ENCODE results near the gene ZIC4.

The ZIC4 gene

GRCh38 chr3:147406028-147406931, at the start of gene ZIC4:
TSS of gene ZIC4 (minus strand) at chr3:147406543. CDS start at chr3:147402797, 3,746 bp downstream.
- DNase-seq = no peak

DNA sequence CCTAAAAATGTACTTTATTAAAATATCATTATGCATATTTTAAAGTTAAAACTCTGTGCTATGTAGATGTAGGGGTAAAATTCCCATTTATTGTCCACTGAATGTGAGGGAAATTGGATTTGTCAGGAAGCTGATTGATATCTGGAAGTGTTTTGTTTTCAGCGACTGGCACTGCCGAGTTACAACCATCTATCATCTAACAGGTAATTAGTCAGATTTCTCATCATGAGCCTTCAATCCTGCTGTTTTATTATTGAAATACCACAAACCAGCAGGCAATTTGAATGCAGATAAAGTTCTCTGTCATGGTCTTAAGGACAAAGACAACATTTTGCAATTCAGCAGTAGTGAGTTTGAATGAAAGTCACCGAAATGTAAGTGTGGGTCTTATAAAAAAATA, 43.3 kb upstream of the ZIC4 start:
- no peak for DNase-seq

DNA sequence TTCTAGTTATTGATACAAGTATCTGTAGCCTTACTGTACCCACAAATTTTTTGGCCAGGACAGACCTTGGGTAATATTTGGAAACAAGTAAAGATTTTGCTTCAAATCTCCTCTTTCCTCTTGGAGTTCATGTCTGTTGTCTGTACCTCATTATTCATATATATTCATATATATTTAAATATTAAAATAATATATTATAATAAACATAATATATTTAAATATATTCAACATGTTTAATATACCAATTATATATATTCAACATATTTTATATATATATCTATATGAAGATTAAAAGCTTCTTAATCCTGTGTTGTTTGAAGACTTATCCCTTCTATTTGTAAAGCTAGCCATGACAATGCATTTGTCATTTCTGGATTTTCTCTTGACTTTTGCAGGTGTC, 40.9 kb upstream of the ZIC4 start:
- DNase-seq = no peak

DNA sequence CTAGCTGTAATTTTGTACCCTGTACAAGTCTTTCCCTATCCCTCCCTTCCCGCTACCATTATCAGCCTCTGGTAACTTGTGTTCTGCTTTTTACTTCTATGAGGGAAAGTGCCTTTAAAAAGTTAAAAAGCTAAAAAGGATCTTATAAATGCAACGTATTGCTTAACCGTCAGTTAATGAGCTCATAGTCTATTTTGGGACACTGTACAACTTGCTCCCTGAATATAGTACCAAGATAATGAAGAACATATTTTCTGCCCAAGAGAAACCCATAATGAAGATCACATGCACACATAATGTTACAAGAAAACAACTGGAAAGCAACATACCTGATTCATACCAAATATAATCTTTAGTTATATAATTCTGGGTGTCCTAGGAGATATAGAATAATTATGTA, 25.4 kb upstream of the ZIC4 start:
- DNase-seq = no peak

GRCh38 chr3:147428754-147429153, 22.4 kb upstream of the ZIC4 start:
- no peak for DNase-seq

DNA sequence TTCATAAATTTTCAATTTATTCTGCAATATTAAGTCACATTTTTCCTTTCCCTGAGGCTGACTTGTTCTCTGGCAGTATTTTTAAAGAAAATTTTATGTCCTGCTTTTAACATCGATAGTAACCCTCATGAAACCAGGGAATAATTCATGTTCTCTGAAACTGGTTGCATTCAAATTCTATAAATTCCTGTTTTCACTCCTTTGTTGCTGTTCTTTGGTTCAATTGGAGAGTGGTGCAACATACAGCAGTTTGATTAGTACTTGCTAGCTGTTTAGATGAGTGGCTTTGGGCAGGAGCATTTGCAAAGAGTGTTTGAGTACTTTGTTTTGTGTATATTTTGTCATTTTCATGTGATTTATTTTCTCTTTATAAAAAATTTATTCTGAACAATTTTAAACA, 22.0 kb upstream of the ZIC4 start:
- no peak for DNase-seq

GRCh38 chr3:147427746-147428145, 21.4 kb upstream of the ZIC4 start:
- no peak for DNase-seq

GRCh38 chr3:147426931-147427330, 20.6 kb upstream of the ZIC4 start:
- no peak for DNase-seq

GRCh38 chr3:147425388-147425850, 19.1 kb upstream of the ZIC4 start:
- no peak for DNase-seq

- no peak for DNase-seq
Observed at GRCh38 chr3:147424581-147425387, 18.4 kb upstream of the ZIC4 start.

DNA sequence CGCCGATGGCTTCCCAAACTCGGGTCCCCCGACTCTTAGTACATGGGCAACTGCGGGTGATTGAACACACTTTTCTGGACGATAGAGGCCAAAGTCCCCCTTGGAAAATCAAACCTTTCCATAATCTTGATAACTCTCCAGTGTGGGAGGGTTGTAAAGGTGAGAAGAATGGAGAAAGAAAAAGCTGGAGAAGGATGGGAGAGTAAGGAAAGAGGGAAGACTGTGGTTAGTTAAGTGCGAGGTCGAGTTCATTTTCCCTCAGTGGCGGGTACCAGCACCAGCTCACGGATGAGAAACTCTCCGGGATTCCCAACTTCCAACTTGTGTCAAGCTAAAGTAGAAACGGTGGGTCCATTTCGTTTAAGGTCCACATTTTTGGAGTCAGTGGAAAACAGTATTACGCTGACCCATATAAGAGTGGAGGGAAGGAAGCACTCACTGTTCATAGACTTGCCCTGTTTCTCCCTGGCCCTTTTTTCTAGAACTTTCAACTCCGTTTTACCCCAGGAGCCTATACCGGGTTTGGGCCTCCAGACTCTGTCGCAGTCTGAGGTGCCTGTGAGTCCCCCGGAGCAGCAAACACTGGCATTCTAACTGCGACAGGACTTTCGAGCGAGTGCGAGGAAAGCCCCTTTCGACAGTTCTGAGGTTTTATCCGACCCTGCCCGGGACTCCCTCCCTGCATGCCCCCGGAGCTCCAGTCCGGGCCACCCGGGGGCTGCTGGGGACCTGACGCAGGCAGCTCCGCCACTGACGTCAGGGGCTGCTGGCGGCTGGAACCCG, 17.6 kb upstream of the ZIC4 start:
- no peak for DNase-seq

GRCh38 chr3:147423537-147423797, 17.1 kb upstream of the ZIC4 start:
- no peak for DNase-seq

- DNase-seq = no peak
Observed at GRCh38 chr3:147422601-147423536, 16.5 kb upstream of the ZIC4 start.

DNA sequence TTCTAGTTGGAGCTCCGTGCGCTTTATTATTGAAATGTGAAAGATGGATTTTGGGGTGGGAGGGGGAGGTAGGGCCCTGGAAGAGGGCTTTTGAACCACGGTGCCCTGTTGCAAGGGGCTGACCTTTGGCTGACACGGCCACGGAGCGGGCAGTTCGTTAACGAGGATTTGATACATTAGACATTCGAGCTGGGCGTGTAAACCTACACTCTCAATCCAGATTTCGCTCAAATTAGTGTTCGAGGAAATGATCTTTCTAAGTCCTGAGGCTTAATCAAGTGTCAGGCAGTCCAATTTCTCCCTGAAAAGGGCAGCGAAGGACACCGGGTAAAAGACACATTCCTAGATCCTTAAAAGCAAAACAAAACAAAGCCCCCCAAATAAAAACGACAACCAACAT, 15.9 kb upstream of the ZIC4 start:
- DNase-seq = no peak

- DNase-seq = no peak
Observed at GRCh38 chr3:147421184-147421912, 15.0 kb upstream of the ZIC4 start.

DNA sequence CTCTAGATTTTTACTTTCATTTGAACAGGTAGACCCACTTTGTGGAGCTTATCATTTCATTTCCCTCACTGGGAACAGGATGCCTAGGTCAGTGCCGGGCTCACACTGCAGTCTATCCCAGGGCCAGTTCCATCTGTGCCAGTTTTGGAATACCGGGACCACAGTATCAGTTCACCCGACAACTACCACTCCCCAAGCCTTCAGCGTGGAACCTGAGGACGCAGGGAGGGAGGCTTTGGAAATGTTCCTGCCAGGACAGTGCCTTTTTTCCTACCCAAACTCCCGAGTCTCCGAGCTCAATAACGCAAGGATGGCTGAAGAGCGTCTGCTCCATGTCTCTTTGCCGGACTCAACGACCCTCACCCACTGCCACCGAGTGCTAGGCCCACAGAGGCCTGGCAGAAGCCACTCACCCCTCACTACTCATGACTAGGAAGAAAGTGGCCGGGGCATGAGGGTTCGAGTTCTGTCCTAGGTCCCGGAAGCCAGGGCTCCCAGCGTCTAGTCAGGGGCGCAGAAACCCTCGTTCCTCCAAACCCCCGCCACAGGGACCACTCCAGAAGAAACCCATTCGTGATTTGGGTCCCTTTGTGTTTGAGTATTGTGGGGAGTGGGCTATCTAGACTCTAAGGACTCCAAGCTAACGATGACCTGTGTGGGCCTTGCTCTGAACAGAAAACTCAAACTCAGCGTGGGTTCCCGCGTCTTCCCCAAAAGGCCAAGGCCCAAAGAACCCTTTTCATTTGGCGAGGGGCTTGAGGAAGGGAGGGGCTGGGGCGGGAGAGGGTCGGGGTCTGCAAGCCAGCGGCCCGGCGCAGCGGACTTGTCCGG, 14.2 kb upstream of the ZIC4 start:
- DNase-seq = no peak

- no peak for DNase-seq
Observed at GRCh38 chr3:147419781-147420224, 13.5 kb upstream of the ZIC4 start.

- DNase-seq = no peak
Observed at GRCh38 chr3:147418808-147419701, 12.7 kb upstream of the ZIC4 start.

DNA sequence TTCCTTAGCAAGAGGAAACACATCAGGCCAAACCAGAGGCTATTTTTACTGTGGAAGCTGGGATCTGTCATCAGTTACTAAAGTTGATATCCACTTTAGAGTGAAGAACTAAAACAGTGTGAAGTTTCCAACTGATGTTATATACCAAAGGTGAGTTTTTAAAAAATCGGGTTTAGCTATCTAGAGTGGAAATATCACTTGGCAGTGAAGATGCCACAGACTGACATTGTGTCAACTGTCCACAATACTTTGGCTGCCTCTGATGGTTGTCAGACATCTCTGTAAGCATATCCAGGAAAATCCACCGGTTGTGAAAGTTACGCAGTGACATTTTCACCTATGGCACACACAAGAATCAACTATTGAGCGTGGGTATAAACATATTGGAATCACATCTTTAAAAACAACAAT, 12.0 kb upstream of the ZIC4 start:
- DNase-seq = no peak
